ENCODE data around the gene SMPD3. TPM values are rescaled to one million over a fixed set of nuclear protein-coding genes. Genes with fewer than 3 reads are reported as not detected.

Gene SMPD3
- total RNA-seq, 1 experiment from 2014 or later, result 1.4 TPM

- no peak for TF ChIP-seq ESRRA (CRISPR knock-in tag; IDR thresholded peaks at IDR 0.05; ENCODE audit: borderline replicate concordance)
- ATAC-seq (no peak), DNase-seq (ENCODE audit: low spot score) (no peak)
- ChIA-PET POLR2A (no interaction called here), CTCF (interaction anchor here (1.0 to 1.2 kb wide), 2 partner anchors 18 to 105 kb away, joined by 3 to 4 read pairs; no protein-coding TSS in a partner anchor)
- Mint-ChIP-seq H3K27me3 (ENCODE audit: low read depth) (no peaks in the 10 kb centered on the region; the same call in none of the 2 replicates), H3K4me1 (peaks cover 12% of the 10 kb centered on the region), H3K4me3 (no peak overlapping the region), H3K9me3 (no peaks in the 10 kb centered on the region), H3K36me3 (no peaks in the 10 kb centered on the region), H3K27ac (no peak overlapping the region)
Measured at GRCh38 chr16:68469796-68470460, 21.6 kb upstream of the SMPD3 start.

GRCh38 chr16:68468842-68469241 is 20.5 kb upstream of the SMPD3 start:
- ChIA-PET POLR2A (no interaction called here), CTCF (interaction anchor here (0.6 kb wide), 1 partner anchor 90 kb away, joined by 6 read pairs; no protein-coding TSS in a partner anchor)
- DNase-seq (ENCODE audit: low spot score) (no peak), ATAC-seq (no peak)
- Mint-ChIP-seq H3K27me3 (ENCODE audit: low read depth) (peaks cover 3% of the 10 kb centered on the region), H3K4me3 (no peak overlapping the region), H3K36me3 (no peaks in the 10 kb centered on the region), H3K9me3 (peaks cover 7% of the 10 kb centered on the region), H3K27ac (no peak overlapping the region), H3K4me1 (peaks cover 12% of the 10 kb centered on the region)
- no peak for TF ChIP-seq CREM (CRISPR knock-in tag; IDR thresholded peaks at IDR 0.05)
- TF ChIP-seq ZBTB21 (CRISPR knock-in tag; IDR thresholded peaks at IDR 0.05; ENCODE audit: borderline replicate concordance), result no peak
- no peak for TF ChIP-seq NFYB (CRISPR knock-in tag; conservative IDR thresholded peaks at IDR 0.05; ENCODE audit: low read depth)
- TF ChIP-seq OVOL2 (CRISPR knock-in tag; IDR thresholded peaks at IDR 0.05; ENCODE audit: borderline replicate concordance), result no peak
- no peak for TF ChIP-seq AFF4 (CRISPR knock-in tag; IDR thresholded peaks at IDR 0.05; ENCODE audit: borderline replicate concordance)
- no peak for TF ChIP-seq NFATC4 (CRISPR knock-in tag; IDR thresholded peaks at IDR 0.05)
- TF ChIP-seq USF2 (CRISPR knock-in tag; IDR thresholded peaks at IDR 0.05), result no peak
- no peak for TF ChIP-seq ZSCAN18 (CRISPR knock-in tag; IDR thresholded peaks at IDR 0.05)
- no peak for TF ChIP-seq FOXJ3 (CRISPR knock-in tag; IDR thresholded peaks at IDR 0.05; ENCODE audit: borderline replicate concordance)
- TF ChIP-seq ZNF671 (CRISPR knock-in tag; IDR thresholded peaks at IDR 0.05), result no peak
- TF ChIP-seq ESRRA (CRISPR knock-in tag; IDR thresholded peaks at IDR 0.05; ENCODE audit: borderline replicate concordance), result no peak
- TF ChIP-seq ZBTB43 (CRISPR knock-in tag; IDR thresholded peaks at IDR 0.05), result no peak
- TF ChIP-seq CTCF (IDR thresholded peaks at IDR 0.05), result no peak
- no peak for TF ChIP-seq IRF2 (CRISPR knock-in tag; IDR thresholded peaks at IDR 0.05; ENCODE audit: borderline replicate concordance, low read depth)
- TF ChIP-seq GRHL2 (CRISPR knock-in tag; IDR thresholded peaks at IDR 0.05; ENCODE audit: insufficient replicate concordance, severe bottlenecking), result no peak
- TF ChIP-seq ZNF396 (CRISPR knock-in tag; IDR thresholded peaks at IDR 0.05; ENCODE audit: borderline replicate concordance), result no peak

All from WTC11 (cell line).